HG03442 (cell line): ENCODE results near the gene MYOD1.

Experiments used
- ATAC-seq: cut with Tn5 transposase; IDR thresholded peaks from one replicate; pipeline ENCODE4 v1.9.1; 2021; ENCODE audit warnings: mild to moderate bottlenecking, moderate library complexity; ENCODE audit not compliant: unreplicated experiment

Gene MYOD1

GRCh38 chr11:17768547-17768946 lies 49.2 kb downstream of the MYOD1 start:
- ATAC-seq = no peak

GRCh38 chr11:17769218-17769617 lies 49.8 kb downstream of the MYOD1 start:
- ATAC-seq = no peak

GRCh38 chr11:17770048-17770652 lies 50.8 kb downstream of the MYOD1 start:
- ATAC-seq = no peak

GRCh38 chr11:17770917-17771316 lies 51.5 kb downstream of the MYOD1 start:
- no peak for ATAC-seq

DNA sequence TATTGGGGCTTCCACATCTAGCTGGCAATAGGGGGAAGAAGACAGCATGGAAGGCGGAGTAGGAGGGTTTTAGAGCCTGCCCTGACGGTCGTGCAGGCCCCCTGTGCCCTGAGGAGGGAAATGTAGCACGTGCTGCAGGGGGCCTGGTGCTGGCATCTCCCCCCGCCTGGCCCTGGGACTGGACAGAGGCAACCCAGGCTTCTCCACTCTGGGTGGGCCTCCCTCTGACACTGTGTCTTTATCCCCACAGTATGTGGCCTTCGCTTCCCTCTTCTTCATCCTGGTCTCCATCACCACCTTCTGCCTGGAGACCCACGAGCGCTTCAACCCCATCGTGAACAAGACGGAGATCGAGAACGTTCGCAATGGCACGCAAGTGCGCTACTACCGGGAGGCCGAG lies 52.0 kb downstream of the MYOD1 start:
- no peak for ATAC-seq
